Neural crest cell (in vitro differentiated cells): ENCODE results near the gene C1QTNF1. TPM values are rescaled to one million over a fixed set of nuclear protein-coding genes. Genes with fewer than 3 reads are reported as not detected.

Experiments
- DNase-seq: peaks from one replicate; pipeline ENCODE4 v3.0.0; 2021; ENCODE audit warnings: low read depth, mixed read lengths, low spot score
- H3K27ac Mint-ChIP-seq: one replicate; pipeline ENCODE4 v1.8.0; 2021; ENCODE audit warnings: mild to moderate bottlenecking, mixed read lengths; ENCODE audit not compliant: unreplicated experiment
- H3K27me3 Mint-ChIP-seq: 2 replicates; pipeline ENCODE4 v1.8.0; 2021; ENCODE audit warnings: low read depth, mild to moderate bottlenecking, mixed read lengths
- H3K36me3 Mint-ChIP-seq: 2 replicates; pipeline ENCODE4 v1.8.0; 2021; ENCODE audit warnings: low read depth, mild to moderate bottlenecking, mixed read lengths
- H3K4me1 Mint-ChIP-seq: 2 replicates; pipeline ENCODE4 v1.8.0; 2021; ENCODE audit warnings: mixed read lengths
- H3K4me3 Mint-ChIP-seq: one replicate; pipeline ENCODE4 v1.8.0; 2021; ENCODE audit warnings: mild to moderate bottlenecking, mixed read lengths
- H3K9me3 Mint-ChIP-seq: 2 replicates; pipeline ENCODE4 v1.8.0; 2021; ENCODE audit warnings: mixed read lengths
- long read RNA-seq: library from polyadenylated mRNA; unstranded; transcript quantifications from one replicate; pipeline ENCODE4 v2.0.0, GENCODE V29; 2020
- total RNA-seq: library from RNA; stranded (reverse); gene quantifications from 2 replicates; pipeline ENCODE4 v1.2.1, GENCODE V29; 2021
- TF ChIP-seq, protein P1 (sequence below): fragments of 200-600 bp; sonication (generic); conservative IDR thresholded peaks from 2 replicates; pipeline ENCODE4 v1.5.0; 2021; ENCODE audit warnings: antibody characterized with exemption, mild to moderate bottlenecking

The C1QTNF1 gene, protein sequence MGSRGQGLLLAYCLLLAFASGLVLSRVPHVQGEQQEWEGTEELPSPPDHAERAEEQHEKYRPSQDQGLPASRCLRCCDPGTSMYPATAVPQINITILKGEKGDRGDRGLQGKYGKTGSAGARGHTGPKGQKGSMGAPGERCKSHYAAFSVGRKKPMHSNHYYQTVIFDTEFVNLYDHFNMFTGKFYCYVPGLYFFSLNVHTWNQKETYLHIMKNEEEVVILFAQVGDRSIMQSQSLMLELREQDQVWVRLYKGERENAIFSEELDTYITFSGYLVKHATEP
- 0.89 and 1.0 TPM in 2 replicates for total RNA-seq
- long read RNA-seq: 0 reads

- TF ChIP-seq, protein P1, sequence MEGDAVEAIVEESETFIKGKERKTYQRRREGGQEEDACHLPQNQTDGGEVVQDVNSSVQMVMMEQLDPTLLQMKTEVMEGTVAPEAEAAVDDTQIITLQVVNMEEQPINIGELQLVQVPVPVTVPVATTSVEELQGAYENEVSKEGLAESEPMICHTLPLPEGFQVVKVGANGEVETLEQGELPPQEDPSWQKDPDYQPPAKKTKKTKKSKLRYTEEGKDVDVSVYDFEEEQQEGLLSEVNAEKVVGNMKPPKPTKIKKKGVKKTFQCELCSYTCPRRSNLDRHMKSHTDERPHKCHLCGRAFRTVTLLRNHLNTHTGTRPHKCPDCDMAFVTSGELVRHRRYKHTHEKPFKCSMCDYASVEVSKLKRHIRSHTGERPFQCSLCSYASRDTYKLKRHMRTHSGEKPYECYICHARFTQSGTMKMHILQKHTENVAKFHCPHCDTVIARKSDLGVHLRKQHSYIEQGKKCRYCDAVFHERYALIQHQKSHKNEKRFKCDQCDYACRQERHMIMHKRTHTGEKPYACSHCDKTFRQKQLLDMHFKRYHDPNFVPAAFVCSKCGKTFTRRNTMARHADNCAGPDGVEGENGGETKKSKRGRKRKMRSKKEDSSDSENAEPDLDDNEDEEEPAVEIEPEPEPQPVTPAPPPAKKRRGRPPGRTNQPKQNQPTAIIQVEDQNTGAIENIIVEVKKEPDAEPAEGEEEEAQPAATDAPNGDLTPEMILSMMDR: peak; percentile 65
- Mint-ChIP-seq H3K36me3 (no peaks in the 10 kb centered on the region), H3K4me1 (peaks cover 21% of the 10 kb centered on the region), H3K27me3 (peaks cover 91% of the 10 kb centered on the region), H3K4me3 (peak within 1 kb of the TSS; percentile 91), H3K9me3 (no peaks in the 10 kb centered on the region), H3K27ac (no peak within 1 kb of the TSS)
- peak; percentile 36 for DNase-seq
Observed at GRCh38 chr17:79023886-79024771, at the start of gene C1QTNF1. C1QTNF1 (plus strand) TSS chr17:79024169; CDS start chr17:79043969, 19,800 bp downstream.

- no peaks in the 10 kb centered on the region for H3K9me3 Mint-ChIP-seq
- no peaks in the 10 kb centered on the region for H3K36me3 Mint-ChIP-seq
- no peak for DNase-seq
- no peaks in the 10 kb centered on the region for H3K27me3 Mint-ChIP-seq
- TF ChIP-seq, protein P1: no peak
- peak overlapping the region; percentile 71 for H3K27ac Mint-ChIP-seq
- no peak overlapping the region for H3K4me3 Mint-ChIP-seq
- peaks cover 15% of the 10 kb centered on the region for H3K4me1 Mint-ChIP-seq
Observed at GRCh38 chr17:78974635-78975591, 49.1 kb upstream of the C1QTNF1 start.

GRCh38 chr17:78976907-78977680, 46.9 kb upstream of the C1QTNF1 start:
- no peak for DNase-seq
- H3K9me3 Mint-ChIP-seq: no peaks in the 10 kb centered on the region
- H3K27me3 Mint-ChIP-seq: no peaks in the 10 kb centered on the region
- no peak overlapping the region for H3K4me3 Mint-ChIP-seq
- H3K36me3 Mint-ChIP-seq: no peaks in the 10 kb centered on the region
- TF ChIP-seq, protein P1: no peak
- H3K27ac Mint-ChIP-seq: no peak overlapping the region
- peaks cover 8% of the 10 kb centered on the region for H3K4me1 Mint-ChIP-seq

DNA sequence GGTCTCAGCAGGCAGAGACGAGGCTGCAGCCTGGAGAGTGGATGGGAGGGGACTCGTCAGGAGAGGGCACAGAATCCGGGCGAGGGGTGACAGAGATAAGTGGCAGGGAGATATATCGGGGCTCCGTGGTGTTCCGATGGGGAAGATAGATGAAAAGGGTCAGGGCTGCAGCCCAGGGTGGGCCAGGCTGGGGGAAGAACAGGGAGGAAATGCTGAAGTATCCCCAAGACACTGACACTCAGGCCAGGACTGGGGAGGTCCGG, 46.4 kb upstream of the C1QTNF1 start:
- Mint-ChIP-seq H3K27ac (no peak overlapping the region), H3K9me3 (no peaks in the 10 kb centered on the region), H3K27me3 (no peaks in the 10 kb centered on the region), H3K4me3 (no peak overlapping the region), H3K4me1 (peaks cover 8% of the 10 kb centered on the region), H3K36me3 (no peaks in the 10 kb centered on the region)
- DNase-seq: no peak
- TF ChIP-seq, protein P1: no peak
